Panc1 (cell line): Measurements from ENCODE around the gene B3GNT3. TPM values are rescaled to one million over a fixed set of nuclear protein-coding genes. Genes with fewer than 3 reads are reported as not detected.

ENCODE experiments used
- ATAC-seq: fragments of 200-7000 bp; cut with Tn5 transposase; 2 replicates; pipeline ENCODE4 v1.9.1; 2020; ENCODE audit warnings: mild to moderate bottlenecking, moderate library complexity
- BruUV-seq: library from RNA; stranded (reverse); fragments of 400-500 nt; replicated peaks from 2 replicates; lab custom pipeline; 2021; lab: Mats Ljungman, UMichigan
- CTCF ChIA-PET: fragments of 300-600 bp; sonication (Branson Sonifier 250); formaldehyde crosslinking; loops from one replicate; lab custom pipeline; 2022; ENCODE audit warnings: antibody characterized with exemption; lab: Charles Lee
- POLR2A ChIA-PET: fragments of 300-600 bp; sonication (Branson Sonifier 250); formaldehyde crosslinking; loops from one replicate; lab custom pipeline; 2022; ENCODE audit warnings: antibody characterized with exemption; lab: Charles Lee
- DNase-seq: peaks from one replicate; pipeline ENCODE4 v3.0.0-alpha.2; 2010; ENCODE audit warnings: low read depth, low spot score
- H3K27ac ChIP-seq: 2 replicates; pipeline ENCODE4 v1.5.1; 2011; ENCODE audit warnings: mild to moderate bottlenecking, low read length, inconsistent platforms
- H3K27me3 ChIP-seq: fragments of 200-500 bp; sonication (Bioruptor generic); 2 replicates; pipeline ENCODE4 v1.6.0; 2014; ENCODE audit warnings: low read length, inconsistent platforms; ENCODE audit not compliant: control insufficient read depth, insufficient read depth
- H3K36me3 ChIP-seq: fragments of 200-500 bp; sonication (Bioruptor generic); 2 replicates; pipeline ENCODE4 v1.5.1; 2014; ENCODE audit warnings: inconsistent platforms, mild to moderate bottlenecking, low read length, moderate library complexity; ENCODE audit not compliant: control insufficient read depth, insufficient read depth
- H3K4me1 ChIP-seq: 2 replicates; pipeline ENCODE4 v1.5.1; 2011; ENCODE audit warnings: inconsistent platforms, mild to moderate bottlenecking, low read length, moderate library complexity; ENCODE audit not compliant: control insufficient read depth, insufficient read depth
- H3K4me3 ChIP-seq, 2 experiments: 2 replicates each; pipeline ENCODE4 v1.5.1; 2011 to 2012; ENCODE audit warnings: low read depth in 2 of 2, low read length in 2 of 2, mild to moderate bottlenecking in 2 of 2, inconsistent platforms in 1 of 2, moderate library complexity in 1 of 2
- H3K9me3 ChIP-seq: fragments of 200-500 bp; sonication (Bioruptor generic); 2 replicates; pipeline ENCODE4 v1.5.1; 2014; ENCODE audit warnings: low read depth, mild to moderate bottlenecking, inconsistent platforms, low read length, moderate library complexity; ENCODE audit not compliant: control insufficient read depth, insufficient read depth
- POLR2AphosphoS5 ChIP-seq: IDR thresholded peaks from 2 replicates; pipeline ENCODE4 v1.6.1; 2012; ENCODE audit warnings: mild to moderate bottlenecking, low read depth, low read length, moderate library complexity
- SIN3A ChIP-seq: IDR thresholded peaks from 2 replicates; pipeline ENCODE4 v1.6.1; 2012; ENCODE audit warnings: low read depth, mild to moderate bottlenecking, low read length, moderate library complexity, borderline replicate concordance; ENCODE audit not compliant: insufficient read depth
- TCF7L2 ChIP-seq: IDR thresholded peaks from 2 replicates; pipeline ENCODE4 v1.6.1; 2011; ENCODE audit warnings: mild to moderate bottlenecking, low read depth, low read length, inconsistent platforms
- in situ Hi-C: cut with HindIII; loops from 2 replicates; pipeline ENCODE4 v1.10.0; 2016; ENCODE audit warnings: low sequenced_read_pairs, low pct_unique_long_range_greater_than_20kb
- intact Hi-C: fragments of 100-400 bp; cut with micrococcal nuclease; formaldehyde crosslinking; loops from one replicate; pipeline ENCODE4 v1.10.0; 2022; ENCODE audit not compliant: unreplicated experiment
- total RNA-seq: library from RNA; stranded (reverse); gene quantifications from one replicate; pipeline ENCODE4 v1.2.1, GENCODE V29; 2021; ENCODE audit not compliant: unreplicated experiment
- TF ChIP-seq, protein P1 (sequence below), 2 experiments: IDR thresholded peaks; 2 replicates each; pipeline ENCODE4 v1.6.1; 2011 to 2012; ENCODE audit warnings: low read depth in 2 of 2, control low read depth in 1 of 2, low read length in 1 of 2, mild to moderate bottlenecking in 1 of 2, moderate library complexity in 1 of 2; ENCODE audit not compliant: insufficient read depth in 1 of 2
- TF ChIP-seq, protein P2 (sequence below): fragments of 450-650 bp; IDR thresholded peaks from 2 replicates; pipeline ENCODE4 v1.5.1; 2017; ENCODE audit warnings: mild to moderate bottlenecking

The B3GNT3 gene
- total RNA-seq, 1 experiment from 2014 or later = 0.67 TPM

DNA sequence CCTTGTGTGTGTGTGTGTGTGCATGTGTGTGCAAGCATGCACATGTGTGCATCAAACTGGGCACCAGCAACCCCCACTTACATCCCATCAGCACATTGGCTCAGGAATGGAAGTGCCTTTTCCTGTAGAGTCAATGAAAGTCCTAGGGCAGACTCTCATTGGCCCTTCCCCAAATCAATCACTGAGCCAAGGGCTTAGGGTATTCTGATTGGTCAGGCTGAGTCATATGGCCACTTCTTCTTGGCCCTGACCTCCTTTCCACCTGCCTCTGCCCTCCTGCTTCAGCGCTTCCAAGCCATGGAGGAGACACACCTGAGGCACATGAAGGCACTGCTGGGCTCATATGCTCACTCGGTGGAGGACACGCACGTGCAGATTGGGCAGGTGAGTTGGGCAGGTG is 22.8 kb upstream of the B3GNT3 start:
- TF ChIP-seq, protein P1, sequence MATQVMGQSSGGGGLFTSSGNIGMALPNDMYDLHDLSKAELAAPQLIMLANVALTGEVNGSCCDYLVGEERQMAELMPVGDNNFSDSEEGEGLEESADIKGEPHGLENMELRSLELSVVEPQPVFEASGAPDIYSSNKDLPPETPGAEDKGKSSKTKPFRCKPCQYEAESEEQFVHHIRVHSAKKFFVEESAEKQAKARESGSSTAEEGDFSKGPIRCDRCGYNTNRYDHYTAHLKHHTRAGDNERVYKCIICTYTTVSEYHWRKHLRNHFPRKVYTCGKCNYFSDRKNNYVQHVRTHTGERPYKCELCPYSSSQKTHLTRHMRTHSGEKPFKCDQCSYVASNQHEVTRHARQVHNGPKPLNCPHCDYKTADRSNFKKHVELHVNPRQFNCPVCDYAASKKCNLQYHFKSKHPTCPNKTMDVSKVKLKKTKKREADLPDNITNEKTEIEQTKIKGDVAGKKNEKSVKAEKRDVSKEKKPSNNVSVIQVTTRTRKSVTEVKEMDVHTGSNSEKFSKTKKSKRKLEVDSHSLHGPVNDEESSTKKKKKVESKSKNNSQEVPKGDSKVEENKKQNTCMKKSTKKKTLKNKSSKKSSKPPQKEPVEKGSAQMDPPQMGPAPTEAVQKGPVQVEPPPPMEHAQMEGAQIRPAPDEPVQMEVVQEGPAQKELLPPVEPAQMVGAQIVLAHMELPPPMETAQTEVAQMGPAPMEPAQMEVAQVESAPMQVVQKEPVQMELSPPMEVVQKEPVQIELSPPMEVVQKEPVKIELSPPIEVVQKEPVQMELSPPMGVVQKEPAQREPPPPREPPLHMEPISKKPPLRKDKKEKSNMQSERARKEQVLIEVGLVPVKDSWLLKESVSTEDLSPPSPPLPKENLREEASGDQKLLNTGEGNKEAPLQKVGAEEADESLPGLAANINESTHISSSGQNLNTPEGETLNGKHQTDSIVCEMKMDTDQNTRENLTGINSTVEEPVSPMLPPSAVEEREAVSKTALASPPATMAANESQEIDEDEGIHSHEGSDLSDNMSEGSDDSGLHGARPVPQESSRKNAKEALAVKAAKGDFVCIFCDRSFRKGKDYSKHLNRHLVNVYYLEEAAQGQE (IDR thresholded peaks at IDR 0.05; ENCODE audit: insufficient read depth in 1 of 2, low read depth in 2 of 2, low read length in 1 of 2) = no peak
- TF ChIP-seq TCF7L2 (no peak), SIN3A (no peak), POLR2AphosphoS5 (no peak)
- TF ChIP-seq, protein P2, sequence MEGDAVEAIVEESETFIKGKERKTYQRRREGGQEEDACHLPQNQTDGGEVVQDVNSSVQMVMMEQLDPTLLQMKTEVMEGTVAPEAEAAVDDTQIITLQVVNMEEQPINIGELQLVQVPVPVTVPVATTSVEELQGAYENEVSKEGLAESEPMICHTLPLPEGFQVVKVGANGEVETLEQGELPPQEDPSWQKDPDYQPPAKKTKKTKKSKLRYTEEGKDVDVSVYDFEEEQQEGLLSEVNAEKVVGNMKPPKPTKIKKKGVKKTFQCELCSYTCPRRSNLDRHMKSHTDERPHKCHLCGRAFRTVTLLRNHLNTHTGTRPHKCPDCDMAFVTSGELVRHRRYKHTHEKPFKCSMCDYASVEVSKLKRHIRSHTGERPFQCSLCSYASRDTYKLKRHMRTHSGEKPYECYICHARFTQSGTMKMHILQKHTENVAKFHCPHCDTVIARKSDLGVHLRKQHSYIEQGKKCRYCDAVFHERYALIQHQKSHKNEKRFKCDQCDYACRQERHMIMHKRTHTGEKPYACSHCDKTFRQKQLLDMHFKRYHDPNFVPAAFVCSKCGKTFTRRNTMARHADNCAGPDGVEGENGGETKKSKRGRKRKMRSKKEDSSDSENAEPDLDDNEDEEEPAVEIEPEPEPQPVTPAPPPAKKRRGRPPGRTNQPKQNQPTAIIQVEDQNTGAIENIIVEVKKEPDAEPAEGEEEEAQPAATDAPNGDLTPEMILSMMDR = no peak
- Histone ChIP-seq H3K4me3 (no peak overlapping the region), H3K9me3 (no peaks in the 10 kb centered on the region), H3K27ac (no peak overlapping the region), H3K36me3 (no peaks in the 10 kb centered on the region), H3K27me3 (no peaks in the 10 kb centered on the region), H3K4me1 (no peaks in the 10 kb centered on the region)
- no peak for DNase-seq
- no peak for ATAC-seq
- intact Hi-C loops (no loop called here), in situ Hi-C loops (no loop called here)
- BruUV-seq = no TSS peak
- ChIA-PET POLR2A (no interaction called here), CTCF (no interaction called here)

DNA sequence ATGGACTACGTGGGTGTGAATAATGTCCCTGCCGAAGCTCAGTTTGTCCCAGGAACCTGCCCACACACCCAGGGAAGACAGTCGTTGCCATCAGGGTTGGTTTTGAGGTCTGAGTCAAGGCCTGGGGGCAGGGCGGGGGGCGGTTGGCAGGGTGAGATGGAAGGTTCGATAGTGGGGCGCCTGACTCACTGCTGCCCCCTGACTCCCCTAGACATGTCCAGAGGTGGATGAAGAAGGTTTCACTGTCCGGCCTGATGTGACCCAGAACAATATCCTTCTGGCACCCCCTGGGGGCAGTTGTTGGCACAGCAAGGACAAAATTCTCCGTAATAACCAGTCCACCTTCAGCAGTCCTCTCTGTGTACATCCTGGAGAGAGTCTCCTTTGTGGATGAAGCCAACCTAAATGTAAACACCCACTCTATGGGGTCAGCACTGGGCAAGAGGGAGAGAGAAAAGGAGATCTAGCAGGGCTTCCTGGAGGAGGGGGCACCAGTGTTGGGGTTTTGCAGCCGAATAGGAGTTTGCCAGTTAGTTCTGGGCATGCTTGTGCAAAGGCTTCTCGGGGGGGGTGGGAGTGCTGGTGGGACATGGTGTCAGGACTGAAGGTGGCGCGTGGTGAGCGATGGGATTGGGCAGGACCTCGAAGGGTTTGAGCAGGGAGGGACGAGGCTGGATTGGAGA is 19.6 kb upstream of the B3GNT3 start:
- TF ChIP-seq, protein P1 (IDR thresholded peaks at IDR 0.05; ENCODE audit: insufficient read depth in 1 of 2, low read depth in 2 of 2, low read length in 1 of 2) = no peak
- TF ChIP-seq, protein P2 = peak; percentile 83
- CTCF ChIA-PET = interaction anchor here (0.5 to 1.2 kb wide), 4 partner anchors 11 to 169 kb away, joined by 4 to 6 read pairs (median 4); partner anchors contain the start of gene RPL18A
- Histone ChIP-seq H3K27me3 (no peaks in the 10 kb centered on the region), H3K4me1 (0 out of 2 replicates have a peak, but pooled peaks cover 3% of the 10 kb centered on the region), H3K4me3 (no peak overlapping the region), H3K27ac (no peak overlapping the region), H3K9me3 (no peaks in the 10 kb centered on the region), H3K36me3 (no peaks in the 10 kb centered on the region; the same call in 1 of the 2 replicates)
- POLR2A ChIA-PET = no interaction called here
- intact Hi-C loops (no loop called here), in situ Hi-C loops (no loop called here)
- BruUV-seq = no TSS peak
- ATAC-seq (peak; percentile 77), DNase-seq (no peak)
